Fibroblast of skin of scalp (primary cell): ENCODE measurements around the gene PLOD3.
A peak's percentile ranks its signal among the peaks of the same experiment; 100 is the strongest.

ENCODE experiments used
- DNase-seq: peaks from one replicate; pipeline ENCODE4 v3.0.0-alpha.2; 2013

Gene PLOD3

GRCh38 chr7:101239191-101239950 is 22.0 kb upstream of the PLOD3 start:
- no peak for DNase-seq

- DNase-seq: no peak
Measured at GRCh38 chr7:101238226-101239182, 21.1 kb upstream of the PLOD3 start.

GRCh38 chr7:101237206-101238067 is 20.1 kb upstream of the PLOD3 start, which contains the start of gene CLDN15:
TSS of gene CLDN15 (minus strand) at chr7:101237802. CDS start at chr7:101237581, 221 bp downstream.
- DNase-seq: peak; percentile 74

GRCh38 chr7:101236292-101236835 is 19.0 kb upstream of the PLOD3 start:
- DNase-seq: no peak

- DNase-seq: no peak
Measured at GRCh38 chr7:101235522-101235921, 18.1 kb upstream of the PLOD3 start.

GRCh38 chr7:101235050-101235449 is 17.7 kb upstream of the PLOD3 start:
- DNase-seq: no peak

GRCh38 chr7:101234636-101235035 is 17.3 kb upstream of the PLOD3 start:
- no peak for DNase-seq

GRCh38 chr7:101233907-101234547 is 16.6 kb upstream of the PLOD3 start:
- DNase-seq: no peak

- DNase-seq: no peak
Measured at GRCh38 chr7:101232141-101232850, 14.9 kb upstream of the PLOD3 start.

GRCh38 chr7:101231644-101232043 is 14.3 kb upstream of the PLOD3 start:
- no peak for DNase-seq

- DNase-seq: no peak
Measured at GRCh38 chr7:101226721-101227120, 9.3 kb upstream of the PLOD3 start.

- DNase-seq: no peak
Measured at GRCh38 chr7:101225650-101226049, 8.3 kb upstream of the PLOD3 start.

GRCh38 chr7:101223528-101223927 is 6.1 kb upstream of the PLOD3 start:
- DNase-seq: no peak

GRCh38 chr7:101222275-101222830 is 5.0 kb upstream of the PLOD3 start:
- DNase-seq: no peak

- no peak for DNase-seq
Measured at GRCh38 chr7:101220295-101220694, 2.9 kb upstream of the PLOD3 start.

- DNase-seq: no peak
Measured at GRCh38 chr7:101218236-101219125, 1.1 kb upstream of the PLOD3 start.

GRCh38 chr7:101216860-101217387 is 457 bp downstream of the PLOD3 start:
- peak; percentile 16 for DNase-seq

- no peak for DNase-seq
Measured at GRCh38 chr7:101216001-101216859, 1.2 kb downstream of the PLOD3 start.
